T47D (cell line): ENCODE results near the gene ERCC6L2.

Experiments
- DNase-seq, 2 experiments: peaks; one replicate each; pipeline versions ENCODE4 v3.0.0 to v3.0.0-alpha.2; 2011 to 2012; ENCODE audit warnings: low read depth in 1 of 2, low spot score in 1 of 2
- JUND ChIP-seq: IDR thresholded peaks from 2 replicates; pipeline ENCODE4 v1.6.1; 2012; ENCODE audit warnings: low read depth
- in situ Hi-C: cut with HindIII; loops from 2 replicates; pipeline ENCODE4 v1.10.0; 2016; ENCODE audit warnings: low sequenced_read_pairs, low pct_unique_long_range_greater_than_20kb

The ERCC6L2 gene

DNA sequence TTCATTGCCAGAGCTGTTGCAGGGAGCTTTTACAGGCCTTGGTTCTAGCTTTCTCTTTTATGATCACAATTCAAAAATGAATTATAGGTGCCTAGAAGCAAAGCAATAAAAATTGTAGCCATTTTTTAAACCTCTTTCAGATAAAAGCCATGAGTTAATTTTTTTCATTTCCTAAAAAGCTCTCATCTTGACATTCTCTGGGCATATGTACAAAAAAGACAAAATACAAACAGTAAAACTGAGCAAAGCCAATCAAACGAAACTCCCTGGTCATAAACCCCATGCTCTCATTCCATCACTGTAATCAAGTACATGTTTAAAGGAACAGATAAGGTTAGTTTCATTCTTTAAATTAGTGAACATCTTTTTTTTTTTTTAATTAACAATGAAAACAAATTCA, 101.9 kb downstream of the ERCC6L2 start:
- in situ Hi-C loops = no loop called here
- TF ChIP-seq JUND = no peak
- no peak for DNase-seq

DNA sequence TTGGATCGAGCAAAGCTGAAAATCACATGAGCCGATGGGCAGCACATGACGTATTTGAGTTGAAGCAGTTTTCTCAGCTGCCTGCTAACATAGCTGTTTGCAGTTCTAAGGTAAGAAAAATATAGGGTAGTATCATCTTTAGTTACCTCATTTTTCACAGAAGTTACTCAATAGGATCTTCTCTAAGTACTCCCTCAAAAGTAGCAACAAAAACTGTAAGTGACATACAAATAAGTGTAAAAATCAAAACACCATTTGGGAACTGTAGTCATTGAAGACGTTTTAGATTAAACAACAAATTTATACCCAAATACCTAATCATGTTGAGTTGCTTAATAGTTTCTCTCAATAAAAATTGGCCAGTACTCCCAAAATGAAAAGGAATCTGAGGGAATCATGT, 102.6 kb downstream of the ERCC6L2 start:
- no peak for TF ChIP-seq JUND
- in situ Hi-C loops = no loop called here
- DNase-seq = no peak

DNA sequence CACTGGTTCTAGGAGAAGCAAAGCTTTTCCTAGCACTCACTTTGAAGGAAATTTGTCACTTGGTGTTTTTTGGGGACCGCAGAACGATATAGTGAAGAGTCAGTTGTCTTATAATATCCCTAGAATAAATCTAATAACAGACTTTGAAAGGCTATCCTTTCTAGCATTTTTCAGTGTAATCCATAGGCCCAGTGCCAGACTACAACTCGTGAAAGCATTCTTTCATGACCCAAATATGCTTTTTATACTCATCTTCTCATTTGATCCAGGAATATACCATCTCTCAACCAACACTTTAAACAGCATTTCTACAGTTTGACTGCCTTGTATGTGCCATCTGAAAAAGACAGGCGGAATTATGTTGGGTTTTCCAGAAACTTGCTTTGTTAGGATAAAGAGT, 104.0 kb downstream of the ERCC6L2 start:
- no peak for TF ChIP-seq JUND
- DNase-seq = no peak
- in situ Hi-C loops = no loop called here

DNA sequence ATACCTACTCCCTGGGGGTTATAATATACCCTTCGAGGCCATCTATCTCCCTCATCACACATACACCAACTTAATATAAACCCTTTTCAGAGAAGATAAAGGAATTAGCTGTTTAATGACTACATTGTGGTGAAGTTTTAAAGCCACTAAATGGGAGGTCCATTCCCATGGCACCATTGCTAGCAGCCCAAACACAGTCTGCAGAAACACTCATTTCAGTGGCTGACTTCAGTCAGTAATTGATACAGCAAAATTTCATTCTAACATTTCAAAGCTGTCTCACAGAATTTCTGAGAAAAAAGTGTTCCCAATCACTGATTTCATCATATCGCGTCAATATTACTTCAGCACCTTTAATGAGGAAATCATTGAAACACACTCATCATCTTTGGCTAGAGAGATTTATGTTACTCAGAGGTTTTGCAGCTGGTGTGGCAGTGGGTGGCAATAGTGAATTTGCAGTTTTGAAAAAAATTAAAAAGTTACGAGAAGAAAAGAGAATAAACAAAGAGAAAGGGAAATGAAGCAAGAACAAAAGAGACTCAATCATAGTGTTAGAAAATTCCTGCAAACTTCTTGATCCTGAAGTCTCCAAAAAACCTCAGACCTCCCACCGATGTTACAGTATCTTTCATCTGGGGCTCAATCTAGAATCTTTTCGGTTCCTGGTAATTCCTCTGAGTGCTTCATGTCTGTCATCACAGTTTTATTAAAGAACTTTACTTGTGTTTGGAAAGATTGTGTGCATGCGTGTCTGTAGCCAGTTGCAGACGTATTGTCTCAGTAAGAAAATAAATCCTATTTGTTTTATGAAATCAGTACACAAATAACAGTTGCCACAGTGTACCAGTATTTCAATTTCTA, 105.0 kb downstream of the ERCC6L2 start:
- no peak for DNase-seq
- TF ChIP-seq JUND = no peak
- in situ Hi-C loops = no loop called here

- no peak for TF ChIP-seq JUND
- in situ Hi-C loops = no loop called here
- DNase-seq = no peak
Measured at GRCh38 chr9:95981761-95982390, 106.4 kb downstream of the ERCC6L2 start.

DNA sequence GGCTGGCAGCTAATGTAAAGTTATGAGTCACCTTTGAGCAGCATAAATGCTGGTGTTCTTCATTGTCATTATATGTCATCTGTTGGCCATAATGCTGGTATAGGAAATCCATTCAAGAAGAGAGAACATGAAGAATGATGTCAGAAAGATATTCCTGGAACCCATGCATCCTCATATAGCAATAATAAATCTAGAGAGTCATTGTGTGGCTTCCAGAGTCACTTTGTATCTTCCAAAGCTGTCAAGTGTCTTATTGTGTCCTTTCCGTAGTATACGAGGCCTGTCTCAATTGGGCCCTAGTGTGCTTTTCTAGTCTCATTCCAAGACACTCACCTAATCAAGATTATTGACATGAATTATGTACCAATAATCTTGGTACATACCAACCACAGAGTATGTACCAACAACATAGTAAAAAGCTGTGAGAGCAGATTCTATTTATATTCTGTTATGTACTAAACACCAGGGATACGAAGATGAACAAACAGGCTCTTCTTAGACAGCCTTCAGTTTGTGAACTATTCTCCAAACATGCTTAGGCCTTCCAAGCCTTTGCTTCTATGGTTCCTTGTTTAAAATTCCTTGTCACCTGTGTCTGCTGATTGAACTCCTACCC, 110.1 kb downstream of the ERCC6L2 start:
- no peak for TF ChIP-seq JUND
- in situ Hi-C loops = no loop called here
- no peak for DNase-seq

DNA sequence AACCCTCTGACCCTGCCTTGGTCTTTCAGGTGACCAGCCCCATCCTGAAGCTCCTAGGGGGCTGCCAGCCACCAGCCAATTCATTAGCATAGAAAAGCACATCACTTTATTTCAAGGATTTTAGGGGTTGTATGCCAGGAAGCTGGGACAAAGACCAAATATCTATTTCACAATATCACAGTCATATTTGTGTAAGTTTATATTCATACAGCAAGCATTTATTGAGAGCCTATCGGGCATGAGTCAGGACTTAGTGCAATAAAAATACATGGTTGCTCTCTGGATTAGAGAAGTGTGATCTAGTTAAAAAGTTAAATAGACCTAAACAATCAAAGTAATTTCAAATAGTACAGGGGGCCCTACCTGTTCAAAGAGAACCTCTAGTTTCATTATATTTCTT, 113.8 kb downstream of the ERCC6L2 start:
- DNase-seq = no peak
- in situ Hi-C loops = no loop called here
- no peak for TF ChIP-seq JUND

DNA sequence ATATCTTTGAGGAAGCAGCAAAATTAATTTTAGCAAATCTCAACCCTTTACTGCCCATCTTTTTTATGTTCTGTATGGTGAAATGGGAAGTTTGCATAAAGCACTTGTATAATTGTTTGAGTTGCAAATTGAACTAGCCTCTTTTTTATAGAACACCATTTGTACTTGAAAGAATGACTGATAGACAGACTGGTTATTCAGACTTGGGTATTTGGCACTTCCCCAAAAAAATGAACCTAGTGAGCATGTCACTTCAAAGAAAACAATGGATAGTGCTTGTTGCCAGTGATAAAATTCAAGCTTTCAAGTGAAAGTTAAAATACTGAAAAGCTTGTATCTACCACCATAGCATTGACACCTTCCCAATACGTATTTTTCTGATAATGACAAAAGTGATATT, 115.8 kb downstream of the ERCC6L2 start:
- no peak for TF ChIP-seq JUND
- peak in 1 of 2 experiments; percentile 1 for DNase-seq
- in situ Hi-C loops = no loop called here

- no peak for TF ChIP-seq JUND
- in situ Hi-C loops = no loop called here
- no peak for DNase-seq
Measured at GRCh38 chr9:95992536-95992935, 117.0 kb downstream of the ERCC6L2 start.

DNA sequence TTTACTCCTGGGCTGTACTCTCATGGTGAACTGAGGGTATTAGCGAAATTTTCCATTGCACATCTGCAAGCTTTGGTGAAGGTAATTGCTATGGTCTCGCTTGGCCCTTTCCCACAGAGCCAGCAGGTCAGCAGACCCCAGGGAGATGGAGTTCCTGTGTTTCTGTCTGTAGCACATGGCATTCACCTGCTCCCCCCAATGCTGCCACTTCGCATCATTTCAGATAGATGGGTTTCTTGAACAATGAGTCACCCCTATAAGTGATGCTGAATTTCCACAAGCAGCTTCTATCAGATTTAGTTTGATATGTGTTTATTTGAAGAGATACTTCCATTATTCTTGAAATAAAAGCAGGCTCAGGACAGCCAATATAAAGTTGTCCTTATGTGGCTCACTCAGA, 117.8 kb downstream of the ERCC6L2 start:
- in situ Hi-C loops = no loop called here
- no peak for TF ChIP-seq JUND
- no peak for DNase-seq

DNA sequence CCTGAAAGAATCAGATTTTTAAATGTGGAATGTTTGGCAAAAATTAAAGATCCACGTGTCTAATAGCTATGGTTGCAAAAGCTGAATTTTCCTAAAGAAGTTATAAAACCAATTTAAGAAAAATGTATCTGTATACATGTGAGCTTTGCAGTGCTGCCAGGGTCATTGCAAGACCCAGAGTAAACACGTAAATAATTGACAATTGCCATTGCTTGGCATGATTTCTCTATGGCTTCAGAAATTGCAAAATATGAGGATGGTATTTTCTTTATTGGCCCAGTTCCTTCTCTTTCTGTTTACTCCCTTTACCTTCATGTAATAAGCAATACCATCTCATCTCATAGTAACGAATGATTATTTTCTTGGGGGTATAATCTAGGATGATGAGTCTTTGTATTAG, 123.9 kb downstream of the ERCC6L2 start:
- no peak for DNase-seq
- TF ChIP-seq JUND = no peak
- in situ Hi-C loops = no loop called here

GRCh38 chr9:96004379-96004778, 128.9 kb downstream of the ERCC6L2 start:
- in situ Hi-C loops = no loop called here
- TF ChIP-seq JUND = no peak
- no peak for DNase-seq

DNA sequence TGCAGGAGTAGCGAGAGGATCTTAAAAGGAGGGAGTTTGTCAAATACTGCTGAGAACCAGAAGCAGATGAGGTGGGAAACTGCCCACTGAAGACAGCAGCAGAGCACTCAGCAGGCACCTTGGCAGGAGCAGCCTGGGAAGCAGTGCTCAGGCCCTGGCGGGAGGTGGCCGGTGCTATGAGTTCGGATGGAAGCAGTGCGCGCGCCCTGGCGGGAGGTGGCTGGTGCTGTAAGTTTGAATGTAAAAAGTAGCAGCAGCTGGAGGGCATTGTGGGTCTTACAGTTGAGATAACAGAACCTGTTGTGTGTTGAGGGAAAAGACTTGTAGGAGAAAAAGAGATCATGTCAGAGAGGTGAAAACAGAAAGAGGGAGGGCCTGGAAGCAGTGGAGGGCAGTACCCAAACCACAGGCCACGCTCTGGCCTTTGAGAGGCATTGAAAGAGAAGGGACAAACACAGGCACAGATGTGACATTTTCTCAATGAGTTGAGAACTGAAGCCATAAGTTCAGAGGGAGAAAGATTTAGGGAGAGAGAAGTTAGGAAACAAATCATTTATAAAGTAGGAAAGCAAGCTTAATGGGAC, 130.9 kb downstream of the ERCC6L2 start:
- DNase-seq = no peak
- in situ Hi-C loops = no loop called here
- no peak for TF ChIP-seq JUND
